Measurements from ENCODE around the gene ANXA5.
"Not testable (repeated sequence)": the region's sequence is repeated elsewhere in the genome, so short reads cannot be mapped to it uniquely, and the experiment has no call there.

Gene ANXA5

DNA sequence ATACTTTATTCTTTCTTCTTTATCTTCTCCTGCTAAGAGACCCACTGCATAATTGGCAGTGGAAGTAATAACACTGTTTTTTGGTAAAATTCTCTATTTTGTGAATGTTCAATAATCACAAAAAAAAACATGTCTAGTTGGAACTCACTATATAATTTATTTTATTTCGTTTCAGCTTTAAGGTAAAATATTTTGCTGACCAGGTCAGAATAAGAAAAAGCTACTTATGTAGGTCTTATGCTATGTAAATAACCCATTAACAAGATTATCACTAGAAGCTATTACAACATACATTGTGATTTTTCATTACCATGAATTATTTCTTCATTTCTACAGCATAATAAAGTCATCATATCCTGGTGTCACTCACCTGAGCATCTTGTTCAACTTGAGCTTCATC lies 19.3 kb downstream of the ANXA5 start:
- DNase-seq (ENCODE audit: low spot score), result no peak

DNA sequence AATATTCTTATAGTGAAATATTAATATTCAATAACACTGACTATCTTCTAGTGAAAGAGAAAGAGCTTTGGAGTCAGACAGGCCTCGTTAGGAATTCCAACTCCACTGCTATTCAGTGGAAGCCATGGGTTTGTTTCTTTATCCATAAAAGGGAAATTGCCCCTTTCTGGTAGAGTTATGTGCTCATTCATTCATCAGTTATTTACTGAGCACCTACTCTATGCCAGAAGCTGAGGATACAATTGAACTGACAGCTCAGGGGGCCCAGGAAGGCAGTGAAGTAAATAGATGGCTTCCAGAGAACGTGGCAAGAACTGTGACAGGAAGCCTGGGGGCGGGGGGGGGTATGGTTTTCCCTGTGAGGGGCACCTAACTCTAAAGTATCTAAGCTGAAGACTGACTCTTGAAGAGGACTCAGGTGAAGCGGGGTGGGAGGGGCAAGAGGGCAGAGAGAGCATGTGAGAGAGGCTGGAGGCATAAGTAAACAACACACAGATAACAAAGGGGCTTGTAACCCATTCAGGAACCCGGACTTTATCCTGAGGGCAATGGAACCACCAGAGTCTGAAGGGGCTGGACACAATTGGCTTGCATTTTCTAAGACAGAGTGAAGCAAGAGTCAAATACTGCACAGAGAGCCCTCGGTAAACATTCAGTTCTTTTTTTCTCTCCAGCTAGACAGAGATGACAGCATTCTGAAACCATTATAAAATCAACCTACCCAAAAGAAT lies 20.3 kb downstream of the ANXA5 start:
- DNase-seq (ENCODE audit: low spot score), result no peak

DNA sequence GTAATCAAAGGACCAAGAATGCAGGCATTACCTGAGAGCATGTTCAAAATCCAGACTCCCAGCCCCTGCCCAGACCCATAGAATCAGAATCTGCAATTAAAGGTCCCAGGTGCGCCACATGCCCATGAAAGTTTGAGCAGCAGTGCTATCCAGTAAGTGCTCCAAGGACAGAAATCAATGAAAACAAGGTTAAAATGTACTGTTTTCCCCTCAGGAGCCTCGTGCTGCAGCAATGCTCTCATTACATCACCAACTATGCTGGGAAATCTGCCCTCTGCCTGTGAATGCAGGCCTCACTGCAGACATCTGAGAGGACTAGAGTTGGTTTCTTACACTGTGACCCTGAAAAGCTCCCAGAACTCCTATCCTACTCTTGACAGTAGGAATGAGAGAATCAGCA lies 21.1 kb downstream of the ANXA5 start:
- no peak for DNase-seq (ENCODE audit: low spot score)

DNA sequence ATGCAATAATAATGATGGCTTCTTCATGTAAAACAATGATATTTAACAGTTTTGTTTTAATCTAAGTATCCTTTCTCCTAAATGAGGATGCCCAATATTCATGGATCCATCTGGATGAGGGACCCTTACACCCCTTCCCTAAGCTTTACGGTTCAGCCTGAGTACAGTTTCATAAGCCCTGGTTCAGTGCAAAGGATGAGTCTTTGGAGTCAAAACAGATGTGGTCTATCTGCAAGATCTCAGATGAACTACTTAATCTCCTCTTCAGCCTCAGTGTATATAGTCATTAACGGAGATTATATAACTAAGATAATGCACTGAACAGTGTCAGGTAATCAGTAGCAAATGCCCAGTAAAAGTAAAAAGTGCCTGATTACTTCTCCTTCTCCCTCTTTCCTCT lies 22.1 kb downstream of the ANXA5 start:
- no peak for DNase-seq (ENCODE audit: low spot score)

DNA sequence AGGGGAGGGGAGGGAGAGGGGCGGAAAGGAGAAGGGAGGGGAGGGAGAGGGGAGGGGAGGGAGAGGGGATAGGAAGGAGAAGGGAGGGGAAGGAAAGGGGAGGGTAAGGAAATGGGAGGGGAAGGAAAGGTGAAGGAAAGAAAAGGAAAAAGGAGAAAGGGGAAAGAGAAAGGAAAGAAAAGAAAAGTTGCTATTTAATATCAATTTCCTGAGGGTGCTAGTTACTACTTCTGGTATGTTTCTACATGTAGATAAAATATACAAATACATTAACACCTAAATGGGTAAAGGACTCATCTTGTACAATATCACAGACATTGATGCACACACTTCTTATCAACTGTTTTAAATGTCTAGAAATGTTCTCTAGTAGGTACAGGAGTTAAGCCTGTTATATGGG lies 22.6 kb downstream of the ANXA5 start:
- DNase-seq (ENCODE audit: low spot score), result no peak

DNA sequence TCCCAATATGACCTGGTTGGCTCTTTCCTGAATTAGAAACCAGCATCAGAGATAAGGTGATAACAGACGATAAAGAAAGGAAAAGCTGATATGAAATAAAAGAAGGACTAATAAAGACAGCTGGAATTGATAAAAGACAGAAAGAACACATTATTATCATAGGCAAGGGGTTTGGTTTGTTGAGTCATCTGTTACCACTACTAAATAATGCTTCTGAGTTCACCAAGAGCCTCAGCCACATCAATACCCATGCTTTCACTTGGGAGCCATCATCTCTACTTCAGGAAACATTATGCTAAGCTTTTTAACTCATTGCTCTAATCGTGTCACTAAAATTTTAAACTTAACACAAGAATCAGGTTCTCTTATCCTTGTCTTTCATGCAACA lies 27.6 kb downstream of the ANXA5 start:
- DNase-seq (ENCODE audit: low spot score), result peak; percentile 14

DNA sequence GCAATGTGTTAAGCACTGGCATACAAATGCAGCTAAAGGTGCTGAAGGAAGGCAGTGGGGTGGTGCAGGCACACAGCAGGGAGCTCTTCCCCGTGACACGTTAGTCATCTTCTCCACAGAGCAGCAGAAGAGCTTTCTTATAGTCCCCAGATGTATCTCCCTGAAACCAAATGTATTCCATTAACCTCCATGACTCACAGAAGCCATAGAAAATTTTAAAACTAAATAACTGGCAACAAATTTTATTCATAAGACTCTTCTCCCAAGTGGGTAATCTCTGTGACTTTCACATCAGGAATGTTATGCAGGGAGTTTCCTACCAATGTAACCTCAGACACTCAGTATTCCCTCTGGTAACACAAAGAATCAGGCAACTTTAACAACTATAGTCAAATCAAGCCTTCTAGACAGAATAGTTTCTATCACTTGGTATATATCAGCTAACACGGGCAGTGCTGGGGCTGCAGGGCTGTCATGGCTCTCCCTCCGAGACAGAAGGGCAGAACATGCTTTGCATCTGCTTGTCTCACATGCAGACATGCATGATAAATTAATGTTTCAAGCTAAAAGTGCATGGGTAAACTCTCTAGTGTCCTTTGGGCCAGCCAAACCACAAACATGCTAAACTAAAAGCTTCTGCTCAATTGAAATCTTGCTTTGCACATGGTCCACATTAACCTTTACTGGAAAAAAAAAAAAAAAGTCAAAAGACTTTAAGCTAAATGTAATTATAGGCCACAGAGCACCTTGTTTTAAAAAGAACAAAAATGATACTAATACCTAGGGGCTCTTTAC lies 28.2 kb downstream of the ANXA5 start:
- DNase-seq (ENCODE audit: low spot score), result peak; percentile 81

DNA sequence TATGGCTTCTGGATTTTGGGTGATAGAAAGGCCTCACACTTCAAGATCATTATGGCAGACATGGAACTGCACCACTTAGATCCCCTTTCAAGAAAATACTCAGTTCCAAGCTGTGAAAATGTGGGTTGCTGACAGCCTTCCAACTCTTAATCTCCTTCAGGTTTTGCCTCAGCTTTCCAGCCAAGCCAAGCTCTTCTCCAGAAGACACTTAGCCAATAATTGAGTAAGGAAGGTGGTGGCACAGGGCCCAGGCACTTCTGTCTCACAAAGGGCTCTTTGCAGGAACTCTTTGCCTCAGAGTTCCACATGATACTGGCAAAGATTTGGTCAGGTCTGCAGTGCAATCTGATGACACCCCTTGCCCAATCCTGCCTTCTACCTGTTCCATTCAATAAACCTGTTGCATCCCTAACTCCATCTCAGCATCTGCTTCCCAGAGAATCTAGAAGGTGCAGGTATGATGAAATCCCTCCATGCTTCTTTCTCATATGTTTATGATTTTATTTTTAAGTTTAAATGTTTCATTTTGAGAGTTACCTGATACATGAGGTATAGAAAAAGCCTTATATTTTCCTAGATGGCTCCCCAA lies 30.6 kb downstream of the ANXA5 start:
- no peak for DNase-seq (ENCODE audit: low spot score)

DNA sequence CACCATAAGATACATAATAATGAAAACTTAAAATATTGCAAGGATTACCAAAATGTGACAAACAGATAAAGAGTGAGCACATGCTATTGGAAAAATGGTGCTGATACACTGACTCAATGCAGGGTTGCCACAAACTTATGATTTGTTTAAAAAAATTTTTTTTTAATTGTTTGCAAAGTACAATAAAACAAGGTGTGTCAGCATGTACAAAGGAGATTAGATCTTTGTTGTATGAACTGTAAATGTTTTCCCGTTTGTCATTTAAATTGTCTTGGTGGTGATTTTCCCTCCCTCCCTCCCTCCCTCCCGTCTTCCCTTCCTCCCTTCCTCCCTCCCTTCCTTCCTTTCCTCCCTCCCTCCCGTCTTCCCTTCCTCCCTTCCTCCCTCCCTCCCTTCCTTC lies 31.4 kb downstream of the ANXA5 start:
- DNase-seq (ENCODE audit: low spot score), result no peak

DNA sequence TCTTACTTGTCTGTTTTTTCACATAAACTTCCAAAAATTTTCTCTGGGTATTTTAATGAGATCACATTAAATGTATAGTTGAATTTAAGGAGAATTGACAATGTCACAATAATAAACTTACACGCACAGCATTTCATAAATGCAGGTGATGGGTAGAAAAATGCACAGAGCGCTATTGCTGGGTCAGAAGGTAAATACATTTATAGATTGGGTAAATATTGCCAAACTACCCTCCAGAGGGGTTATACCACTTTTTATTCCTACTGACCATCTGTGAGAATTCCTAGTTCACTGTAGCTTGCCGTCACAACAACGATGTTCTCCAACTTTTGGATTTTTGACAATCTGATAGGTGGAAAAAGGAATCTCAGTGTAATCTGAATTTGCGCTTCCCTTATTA lies 34.6 kb downstream of the ANXA5 start:
- DNase-seq (ENCODE audit: low spot score), result no peak

DNA sequence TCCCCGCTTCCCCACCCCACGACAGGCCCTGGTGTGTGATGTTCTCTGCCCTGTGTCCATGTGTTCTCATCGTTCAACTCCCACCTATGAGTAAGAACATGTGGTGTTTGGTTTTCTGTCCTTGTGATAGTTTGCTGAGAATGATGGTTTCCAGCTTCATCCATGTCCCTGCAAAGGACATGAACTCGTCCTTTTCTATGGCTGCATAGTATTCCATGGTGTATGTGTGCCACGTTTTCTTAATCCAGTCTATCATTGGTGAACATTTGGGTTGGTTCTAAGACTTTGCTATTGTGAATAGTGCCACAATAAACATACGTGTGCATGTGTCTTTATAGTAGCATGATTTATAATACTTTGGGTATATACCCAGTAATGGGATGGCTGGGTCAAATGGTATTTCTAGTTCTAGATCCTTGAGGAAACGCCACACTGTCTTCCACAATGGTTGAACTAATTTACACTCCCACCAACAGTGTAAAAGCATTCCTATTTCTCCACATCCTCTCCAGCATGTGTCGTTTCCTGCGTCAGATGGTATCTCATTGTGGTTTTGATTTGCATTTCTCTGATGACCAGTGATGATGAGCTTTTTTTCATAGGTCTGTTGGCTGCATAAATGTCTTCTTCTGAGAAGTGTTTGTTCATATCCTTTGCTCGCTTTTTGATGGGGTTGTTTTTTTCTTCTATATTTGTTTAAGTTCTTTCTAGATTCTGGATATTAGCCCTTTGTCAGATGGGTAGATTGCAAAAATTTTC lies 36.4 kb downstream of the ANXA5 start:
- not testable (repeated sequence) for DNase-seq (ENCODE audit: low spot score)

DNA sequence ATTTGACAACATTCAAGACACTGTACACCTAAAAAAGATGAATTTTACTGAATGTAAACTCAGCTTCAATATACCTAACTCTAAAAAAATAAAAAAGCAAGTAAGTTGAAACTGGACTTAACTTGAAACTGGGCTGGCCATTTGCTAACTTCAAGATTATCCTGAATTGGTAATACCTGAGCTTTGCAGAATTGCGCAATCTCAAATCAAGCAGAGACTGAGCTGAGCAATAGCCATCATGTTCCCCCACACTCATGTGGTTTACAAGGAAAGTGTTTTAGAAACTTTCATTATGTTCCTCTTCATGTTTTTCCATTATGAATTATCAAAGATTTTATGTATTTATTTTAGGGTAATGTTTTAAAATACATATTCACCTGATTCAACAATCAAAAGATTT lies 38.7 kb downstream of the ANXA5 start:
- DNase-seq (ENCODE audit: low spot score), result no peak

DNA sequence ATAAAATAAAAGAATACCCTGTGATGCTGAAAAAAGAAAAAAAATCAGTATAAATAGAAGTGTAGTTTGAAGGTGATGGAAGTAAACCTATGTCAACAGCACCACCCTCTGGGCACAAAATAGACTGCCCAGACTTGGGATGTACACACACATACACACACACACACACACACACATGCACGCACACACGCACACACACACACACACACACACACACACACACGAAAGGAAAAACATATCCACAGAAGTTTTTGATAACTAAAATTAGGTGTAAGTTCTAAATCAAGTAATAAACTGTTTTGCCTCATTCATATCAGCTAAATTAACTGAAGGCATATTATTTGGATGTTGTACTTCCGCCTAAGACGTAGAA lies 40.5 kb downstream of the ANXA5 start:
- peak; percentile 46 for DNase-seq (ENCODE audit: low spot score)

DNA sequence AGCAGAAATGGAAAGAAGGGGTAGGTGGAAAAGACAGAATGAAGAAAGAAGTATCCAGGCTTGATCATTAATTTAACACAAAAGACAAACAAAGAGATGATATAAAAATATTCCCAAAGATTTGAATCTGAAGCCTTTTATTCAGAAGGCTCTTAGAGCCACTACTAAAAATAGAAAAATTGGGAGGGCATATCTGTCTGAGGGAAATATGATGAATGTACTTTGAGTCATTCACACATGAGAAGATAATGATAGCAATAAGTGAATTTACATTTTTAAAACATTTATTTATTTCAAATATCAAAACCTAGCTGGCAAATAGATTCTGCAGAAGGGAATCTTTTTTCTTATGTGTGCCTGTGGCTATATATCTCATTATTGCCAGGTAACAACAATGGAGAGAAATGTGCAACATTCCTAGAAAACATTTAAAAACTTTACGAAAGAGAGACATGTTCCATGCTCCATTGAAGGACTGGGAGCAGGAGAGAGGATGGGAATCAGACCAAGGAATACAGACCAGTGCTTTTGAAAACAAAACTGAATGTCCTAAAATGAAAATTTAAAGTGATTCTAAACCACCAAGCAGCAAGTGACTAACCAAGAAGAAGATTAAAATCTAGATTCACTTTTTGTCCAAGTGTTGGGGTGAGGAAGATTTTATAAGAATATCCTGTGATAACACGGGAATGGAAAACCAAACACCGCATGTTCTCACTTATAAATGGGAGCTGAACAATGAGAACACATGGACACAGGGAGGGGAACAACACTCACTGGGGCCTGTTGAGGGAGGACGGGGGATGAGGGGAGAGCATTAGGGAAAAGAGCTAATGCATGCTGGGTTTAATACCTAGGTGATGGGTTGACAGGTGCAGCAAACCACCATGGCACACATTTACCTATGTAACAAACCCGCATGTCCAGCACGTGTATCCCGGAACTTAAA lies 41.2 kb downstream of the ANXA5 start:
- no peak for DNase-seq (ENCODE audit: low spot score)

DNA sequence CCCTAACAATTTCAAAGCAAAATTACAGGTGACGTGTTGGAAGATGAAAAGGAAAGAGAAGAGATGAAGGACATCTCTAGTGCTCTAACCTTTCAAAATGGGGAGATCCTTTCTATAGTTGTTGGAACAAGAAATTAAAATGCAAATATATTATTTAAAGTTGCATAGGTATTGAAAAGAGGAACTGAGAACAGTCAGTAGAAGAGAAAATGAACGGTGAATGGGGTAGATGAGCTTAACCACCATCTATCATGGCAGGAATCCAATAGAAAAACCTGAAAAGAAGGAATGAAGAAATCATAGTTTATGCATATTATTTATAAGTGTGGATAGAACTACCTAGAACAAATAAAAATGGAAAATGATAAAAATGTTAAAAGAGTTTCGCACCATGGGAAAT lies 42.0 kb downstream of the ANXA5 start:
- DNase-seq (ENCODE audit: low spot score), result no peak

DNA sequence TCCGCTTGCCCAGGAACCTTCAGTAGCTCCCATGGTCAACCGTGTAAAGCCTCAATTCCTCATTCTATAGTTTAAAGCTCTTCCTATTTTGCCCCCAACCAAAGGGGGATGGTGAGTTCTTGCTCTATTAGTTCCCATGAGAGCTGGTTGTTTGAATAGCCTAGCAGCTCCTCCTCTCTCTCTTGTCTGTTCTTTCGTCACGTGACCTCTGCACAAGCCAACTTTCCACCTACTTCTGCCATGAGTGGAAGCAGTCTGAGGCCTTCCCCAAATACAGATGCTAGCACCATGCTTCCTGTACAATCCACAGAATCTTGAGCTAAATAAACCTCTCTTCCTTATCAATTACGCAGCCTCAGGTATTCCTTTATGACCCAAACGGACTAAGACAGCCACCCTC lies 42.8 kb downstream of the ANXA5 start:
- no peak for DNase-seq (ENCODE audit: low spot score)

DNA sequence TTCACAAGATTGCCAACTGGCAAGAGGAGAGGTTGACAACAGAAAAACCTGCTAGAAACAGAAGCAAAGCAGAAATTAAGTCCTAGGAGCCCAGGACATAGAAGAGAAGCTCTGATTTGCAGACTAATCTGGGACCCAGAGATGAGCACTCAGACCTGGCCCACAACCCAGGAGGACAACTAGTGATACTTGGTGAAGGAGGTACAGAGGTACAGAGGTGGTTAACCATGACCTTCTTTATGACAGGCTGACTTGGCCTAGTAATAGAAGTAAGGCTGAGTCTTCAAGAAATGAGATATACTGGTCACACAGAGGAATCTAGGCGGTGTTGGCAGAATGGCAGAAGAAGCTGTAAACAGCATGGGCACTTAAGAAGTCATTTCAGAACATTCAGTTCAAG lies 43.6 kb downstream of the ANXA5 start:
- no peak for DNase-seq (ENCODE audit: low spot score)

DNA sequence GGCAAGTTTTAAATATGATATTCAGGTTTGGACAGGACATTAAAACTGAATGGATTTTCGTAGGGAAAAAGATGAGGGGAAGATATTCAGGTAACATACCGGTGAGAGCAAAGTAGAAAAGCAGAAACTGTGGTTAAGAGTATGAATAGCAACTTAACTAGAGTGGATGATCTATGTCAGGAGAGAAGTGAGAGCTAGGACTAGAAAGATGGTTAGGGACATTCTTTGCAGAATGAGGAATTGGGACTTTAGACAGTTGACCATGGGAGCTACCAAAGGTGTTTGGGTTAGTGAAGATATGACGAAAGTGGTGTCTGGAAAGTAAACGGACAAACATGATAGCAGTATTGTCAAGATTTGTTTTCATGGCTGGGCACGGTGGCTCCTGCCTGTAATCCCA lies 45.2 kb downstream of the ANXA5 start:
- DNase-seq (ENCODE audit: low spot score), result no peak

DNA sequence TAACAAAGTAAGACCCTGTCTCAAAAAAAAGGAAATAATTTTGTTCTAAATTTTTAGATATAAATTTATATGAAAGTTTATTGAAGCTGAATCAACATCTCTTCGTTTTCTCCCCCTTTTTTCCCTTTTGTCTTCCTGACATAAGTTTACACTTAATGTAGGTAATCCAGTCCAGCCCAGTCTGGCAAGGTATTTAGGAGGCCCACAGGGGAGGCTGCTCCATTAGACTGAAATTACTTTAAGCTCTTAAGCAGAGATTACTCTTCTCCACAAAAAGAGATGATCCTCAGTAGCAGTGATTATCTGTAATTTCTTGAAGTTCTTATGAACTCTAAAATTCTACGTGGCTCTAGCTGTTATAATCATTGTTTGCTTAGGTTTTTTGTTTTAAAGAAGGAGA lies 46.0 kb downstream of the ANXA5 start:
- no peak for DNase-seq (ENCODE audit: low spot score)

DNA sequence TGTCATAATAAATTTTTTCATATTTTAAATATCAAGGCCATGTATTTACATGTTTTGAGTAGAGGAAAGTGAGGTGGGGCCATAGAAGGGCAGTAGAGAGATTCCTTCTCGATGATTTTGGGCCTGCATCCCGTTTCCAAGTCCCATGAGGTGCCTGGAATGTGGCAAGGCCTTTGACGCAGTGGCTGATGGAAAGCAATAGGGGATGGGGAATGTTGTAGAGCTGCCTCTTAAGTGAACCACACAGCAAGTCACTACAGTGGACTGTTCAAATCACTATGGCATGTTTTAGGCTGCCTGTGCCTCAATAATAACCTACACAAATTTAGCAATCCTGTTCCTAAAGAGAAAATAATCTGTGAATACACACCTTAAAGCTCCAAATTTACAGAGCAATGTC lies 48.3 kb downstream of the ANXA5 start:
- DNase-seq (ENCODE audit: low spot score), result peak; percentile 57

DNA sequence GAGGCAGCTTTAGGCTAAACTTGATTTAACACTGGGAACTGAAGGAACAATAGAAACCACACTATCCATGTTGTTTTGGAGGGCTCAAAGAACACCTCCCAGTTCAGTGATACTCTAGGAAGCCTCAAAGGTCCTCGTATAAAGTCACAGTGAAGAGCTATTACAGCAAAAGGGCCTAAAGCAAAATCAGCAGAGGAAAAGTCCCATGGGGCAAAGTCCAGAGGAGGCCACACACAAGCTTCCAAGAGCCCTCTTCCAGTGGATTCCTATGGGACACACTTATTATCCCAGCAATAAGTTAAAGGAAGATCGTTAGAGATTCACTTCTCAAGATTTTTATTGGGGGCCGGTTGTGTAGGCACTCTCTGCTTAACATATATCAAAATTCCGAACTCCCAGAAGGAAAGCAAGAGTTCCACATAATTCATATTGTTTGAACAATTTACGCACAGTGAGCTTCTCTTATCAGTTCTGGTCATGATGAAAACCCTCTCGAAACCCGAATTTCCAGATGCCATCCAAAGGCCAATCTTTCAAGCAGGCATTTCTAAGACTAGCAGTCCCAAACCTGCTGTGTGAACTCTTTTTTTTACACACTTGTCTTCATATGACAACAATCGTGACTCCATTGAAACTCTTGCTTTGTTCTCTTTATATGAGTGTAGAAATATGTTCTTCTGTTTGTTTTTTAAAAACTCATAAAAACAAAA lies 53.7 kb downstream of the ANXA5 start:
- DNase-seq (ENCODE audit: low spot score), result no peak
